RWPE1 (cell line): ENCODE measurements around the gene DSCAML1.

Experiments used
- CTCF ChIA-PET: fragments of 350-600 bp; sonication (Branson Sonifier 250); formaldehyde crosslinking; extraction: SDS; loops from one replicate; lab custom pipeline; 2021; lab: Yijun Ruan, JAX
- POLR2A ChIA-PET: fragments of 400-600 bp; formaldehyde crosslinking; extraction: SDS; loops from one replicate; lab custom pipeline; 2020; ENCODE audit warnings: antibody characterized with exemption; ENCODE audit not compliant: low non-redundant PET; lab: Yijun Ruan, JAX
- DNase-seq: peaks from one replicate; pipeline ENCODE4 v3.0.0; 2012; ENCODE audit warnings: low spot score
- H3K27ac ChIP-seq: fragments of 450-650 bp; 2 replicates; pipeline ENCODE4 v1.5.1; 2017
- CTCF ChIP-seq: fragments of 450-650 bp; conservative IDR thresholded peaks from 2 replicates; pipeline ENCODE4 v1.5.1; 2017; ENCODE audit warnings: low read depth, mild to moderate bottlenecking

DSCAML1 gene

GRCh38 chr11:117520201-117520600, 276.8 kb downstream of the DSCAML1 start:
- POLR2A ChIA-PET: no interaction called here
- no peak for TF ChIP-seq CTCF
- H3K27ac ChIP-seq: no peak overlapping the region
- CTCF ChIA-PET: no interaction called here
- no peak for DNase-seq

- DNase-seq: no peak
- ChIA-PET CTCF (no interaction called here), POLR2A (no interaction called here)
- no peak for TF ChIP-seq CTCF
- no peak overlapping the region for H3K27ac ChIP-seq
These were observed 277.4 kb downstream of the DSCAML1 start for GRCh38 chr11:117519590-117519989.

DNA sequence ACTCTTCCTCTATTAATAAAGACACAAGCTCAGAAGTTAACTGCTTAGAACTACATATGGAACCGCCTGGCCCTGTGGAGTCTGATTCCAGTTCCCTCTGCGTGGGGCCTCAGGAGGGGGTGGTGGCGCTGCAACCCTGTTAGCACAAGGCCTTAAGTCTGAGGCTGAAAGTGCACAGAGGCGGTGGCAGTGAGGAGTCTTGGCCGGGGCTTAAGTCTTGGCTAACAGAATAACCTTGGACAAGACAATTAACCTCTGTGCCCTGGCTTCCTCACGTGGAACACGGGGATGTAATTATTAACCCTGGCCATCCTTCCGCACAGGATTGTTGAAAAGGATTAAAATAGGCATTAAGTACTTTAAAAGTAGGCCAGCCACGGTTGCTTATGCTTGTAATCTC, 277.8 kb downstream of the DSCAML1 start:
- CTCF ChIA-PET: no interaction called here
- no peak for DNase-seq
- TF ChIP-seq CTCF: no peak

GRCh38 chr11:117518455-117518854, 278.6 kb downstream of the DSCAML1 start:
- no peak for TF ChIP-seq CTCF
- no peak for DNase-seq
- H3K27ac ChIP-seq: no peak overlapping the region
- ChIA-PET CTCF (interaction anchor here (0.5 kb wide), 1 partner anchor 85 kb away, joined by 7 read pairs; no protein-coding TSS in a partner anchor), POLR2A (no interaction called here)

More for the DNA sequence above, 277.8 kb downstream of the DSCAML1 start:
- POLR2A ChIA-PET: no interaction called here
- H3K27ac ChIP-seq: no peak overlapping the region

DNA sequence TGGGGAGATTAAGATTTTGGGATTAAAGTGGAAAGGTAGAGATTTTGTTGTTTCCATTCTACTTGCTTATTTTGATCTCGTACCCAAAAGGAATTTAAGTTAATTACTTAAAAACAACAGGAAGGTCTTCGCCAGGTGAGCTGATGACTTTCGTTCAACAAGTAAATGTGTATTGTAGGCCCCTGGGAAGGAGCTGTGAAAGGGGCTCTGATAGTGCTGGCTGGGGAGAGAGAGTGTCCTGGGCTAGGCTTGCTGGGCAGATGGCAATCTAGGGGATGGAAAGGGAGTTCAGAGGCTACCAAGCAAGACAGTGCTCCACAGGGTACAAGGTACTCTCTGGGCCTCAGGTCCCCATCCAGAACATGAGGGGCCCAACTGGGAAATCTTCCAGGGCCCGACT, 279.9 kb downstream of the DSCAML1 start:
- no peak for TF ChIP-seq CTCF
- ChIA-PET POLR2A (no interaction called here), CTCF (no interaction called here)
- no peak for DNase-seq
- no peak overlapping the region for H3K27ac ChIP-seq

- POLR2A ChIA-PET: no interaction called here
- no peak overlapping the region for H3K27ac ChIP-seq
- no peak for DNase-seq
- CTCF ChIA-PET: no interaction called here
- no peak for TF ChIP-seq CTCF
These were observed 280.9 kb downstream of the DSCAML1 start for GRCh38 chr11:117515892-117516787.
